Muscle of leg (tissue), 11 donors: Measurements from ENCODE around the gene MPP4. TPM values are rescaled to one million over a fixed set of nuclear protein-coding genes. Genes with fewer than 3 reads are reported as not detected.

Experiments
- DNase-seq: peaks from one replicate; pipeline ENCODE4 v3.0.0; 2013
- H3K27ac ChIP-seq: one replicate; pipeline ENCODE4 v1.5.1; 2013; ENCODE audit warnings: mild to moderate bottlenecking, low read length, control low read depth
- H3K27me3 ChIP-seq: one replicate; pipeline ENCODE4 v1.6.1; 2013; ENCODE audit warnings: low read length; ENCODE audit not compliant: control insufficient read depth, insufficient read depth
- H3K36me3 ChIP-seq: one replicate; pipeline ENCODE4 v1.6.1; 2013; ENCODE audit warnings: low read length; ENCODE audit not compliant: control insufficient read depth, insufficient read depth
- H3K4me1 ChIP-seq: one replicate; pipeline ENCODE4 v1.6.1; 2013; ENCODE audit warnings: low read length; ENCODE audit not compliant: control insufficient read depth, insufficient read depth
- H3K4me3 ChIP-seq: one replicate; pipeline ENCODE4 v1.5.1; 2013; ENCODE audit warnings: low read length, control low read depth
- H3K9me3 ChIP-seq: replicated peaks from 2 replicates; pipeline ENCODE4 v1.6.1; 2013; ENCODE audit warnings: low read depth, low read length; ENCODE audit not compliant: control insufficient read depth
- WGBS: methylation state at CpG from one replicate; pipeline ENCODE4 v1.1.5; 2013; ENCODE audit warnings: missing lambda C conversion rate; ENCODE audit not compliant: insufficient coverage; 5-methylcytosine and 5-hydroxymethylcytosine counted together
- polyA plus RNA-seq, 8 donors: library from polyadenylated mRNA; unstranded; fragments of 120-200 nt; gene quantifications; one replicate each; pipeline versions ENCODE4 v1.2.1 to v1.2.3, GENCODE V29; 2013; ENCODE audit warnings: inconsistent platforms in 1 of 8, low replicate concordance in 1 of 8; ENCODE audit not compliant: insufficient read length in 8 of 8, insufficient read depth in 1 of 8
- total RNA-seq: library from RNA; stranded (reverse); fragments of 120-200 nt; gene quantifications from one replicate; pipeline ENCODE4 v1.2.4, GENCODE V29; 2013

Gene MPP4
- total and polyA plus RNA-seq, 9 donors, result 0.09 to 0.23 (median 0.16) TPM

GRCh38 chr2:201597397-201597796, 101.0 kb downstream of the MPP4 start:
- no peaks in the 10 kb centered on the region for H3K4me1 ChIP-seq
- no peaks in the 10 kb centered on the region for H3K36me3 ChIP-seq
- WGBS, result 36% methylated on average over 3 of the region's 8 CpGs
- DNase-seq, result peak; percentile 72
- no peaks in the 10 kb centered on the region for H3K27me3 ChIP-seq
- H3K27ac ChIP-seq, result peak overlapping the region; percentile 20
- H3K9me3 ChIP-seq, result peaks cover 5% of the 10 kb centered on the region
- H3K4me3 ChIP-seq, result no peak overlapping the region

Other genes with a start within 250 kb of the MPP4 start
- 27.4 TPM for gene TRAK2, start 247.2 kb downstream of the MPP4 start, total RNA-seq
- 10 to 100 TPM; 18.9 to 33.8 (median 25.6) TPM for gene TRAK2, start 247.2 kb downstream of the MPP4 start, polyA plus RNA-seq
- 34.5 TPM for gene STRADB, start 246.9 kb downstream of the MPP4 start, total RNA-seq
- 10 to 100 TPM; 32.8 to 60.5 (median 40.9) TPM for gene STRADB, start 246.9 kb downstream of the MPP4 start, polyA plus RNA-seq
- 38.8 TPM for gene TMEM237, start 55.1 kb downstream of the MPP4 start, total RNA-seq
- gene TMEM237, start 55.1 kb downstream of the MPP4 start, polyA plus RNA-seq, result 10 to 100 TPM; 28.6 to 40.9 (median 31.7) TPM
- 14.2 TPM for gene ALS2, start 82.3 kb upstream of the MPP4 start, total RNA-seq
- 10 to 100 TPM; 11.2 to 20.9 (median 15.6) TPM for gene ALS2, start 82.3 kb upstream of the MPP4 start, polyA plus RNA-seq
- gene CDK15, start 107.9 kb upstream of the MPP4 start, total RNA-seq, result 1.1 TPM
- 1 to 10 TPM in 4 of 8 donors, under 1 TPM in 4; 0.56 to 2.2 (median 0.93) TPM for gene CDK15, start 107.9 kb upstream of the MPP4 start, polyA plus RNA-seq